Smooth muscle cell (in vitro differentiated cells): ENCODE measurements around the gene MTSS2. TPM values are rescaled to one million over a fixed set of nuclear protein-coding genes. Genes with fewer than 3 reads are reported as not detected.
"Not testable (repeated sequence)": the region's sequence is repeated elsewhere in the genome, so short reads cannot be mapped to it uniquely, and the experiment has no call there.

ENCODE experiments used
- DNase-seq: peaks from one replicate; lab custom pipeline; 2025; ENCODE audit not compliant: unreplicated experiment; lab: John Stamatoyannopoulos, UW
- H2AFZ ChIP-seq: fragments of 200-600 bp; sonication (generic); 2 replicates; pipeline ENCODE4 v1.6.0; 2016; ENCODE audit warnings: antibody characterized with exemption, low read depth, mild to moderate bottlenecking
- H3F3A ChIP-seq: fragments of 200-600 bp; sonication (generic); 2 replicates; pipeline ENCODE4 v1.6.0; 2017; ENCODE audit warnings: antibody characterized with exemption, low read depth
- H3K27ac ChIP-seq: fragments of 200-600 bp; sonication (generic); 2 replicates; pipeline ENCODE4 v1.5.1; 2016; ENCODE audit warnings: low read depth, mild to moderate bottlenecking
- H3K27me3 ChIP-seq: fragments of 200-600 bp; sonication (generic); 2 replicates; pipeline ENCODE4 v1.6.1; 2016; ENCODE audit warnings: low read depth, mild to moderate bottlenecking
- H3K36me3 ChIP-seq: fragments of 200-600 bp; sonication (generic); 2 replicates; pipeline ENCODE4 v1.5.1; 2016; ENCODE audit warnings: low read depth
- H3K4me1 ChIP-seq: fragments of 200-600 bp; sonication (generic); 2 replicates; pipeline ENCODE4 v1.5.1; 2016; ENCODE audit warnings: low read depth
- H3K4me2 ChIP-seq: fragments of 200-600 bp; sonication (generic); 2 replicates; pipeline ENCODE4 v1.6.0; 2016; ENCODE audit warnings: mild to moderate bottlenecking
- H3K4me3 ChIP-seq: fragments of 200-600 bp; sonication (generic); 2 replicates; pipeline ENCODE4 v1.5.1; 2016; ENCODE audit warnings: mild to moderate bottlenecking
- H3K79me2 ChIP-seq: fragments of 200-600 bp; sonication (generic); 2 replicates; pipeline ENCODE4 v1.6.0; 2016; ENCODE audit warnings: low read depth, mild to moderate bottlenecking
- H3K9ac ChIP-seq: fragments of 200-600 bp; sonication (generic); 2 replicates; pipeline ENCODE4 v1.6.0; 2016; ENCODE audit warnings: low read depth
- H3K9me3 ChIP-seq: fragments of 200-600 bp; sonication (generic); replicated peaks from 2 replicates; pipeline ENCODE4 v1.5.1; 2016; ENCODE audit warnings: low read depth
- H4K20me1 ChIP-seq: fragments of 200-600 bp; sonication (generic); 2 replicates; pipeline ENCODE4 v1.6.0; 2016; ENCODE audit warnings: low read depth
- CTCF ChIP-seq: fragments of 200-600 bp; sonication (generic); IDR thresholded peaks from 2 replicates; pipeline ENCODE4 v1.5.1; 2017; ENCODE audit warnings: borderline replicate concordance, mild to moderate bottlenecking, antibody characterized with exemption; ENCODE audit not compliant: insufficient read depth, poor library complexity, severe bottlenecking
- WGBS: methylation state at CpG from one replicate; pipeline ENCODE4 v1.1.7; 2016; ENCODE audit warnings: low lambda C conversion rate; 5-methylcytosine and 5-hydroxymethylcytosine counted together
- polyA plus RNA-seq: library from polyadenylated mRNA; unstranded; fragments of >200 nt; fragmentation: Nextera tagmentation; extraction: Ambion mirVana; gene quantifications from 2 replicates; pipeline ENCODE4 v1.2.1, GENCODE V29; 2016
- total RNA-seq: library from RNA; depleted of rRNA; stranded (reverse); fragments of >200 nt; gene quantifications from 2 replicates; pipeline ENCODE4 v1.2.3, GENCODE V29; 2014

MTSS2 gene
- total and polyA plus RNA-seq, 2 experiments from 2014 or later = 4.2 to 19.5 TPM

DNA sequence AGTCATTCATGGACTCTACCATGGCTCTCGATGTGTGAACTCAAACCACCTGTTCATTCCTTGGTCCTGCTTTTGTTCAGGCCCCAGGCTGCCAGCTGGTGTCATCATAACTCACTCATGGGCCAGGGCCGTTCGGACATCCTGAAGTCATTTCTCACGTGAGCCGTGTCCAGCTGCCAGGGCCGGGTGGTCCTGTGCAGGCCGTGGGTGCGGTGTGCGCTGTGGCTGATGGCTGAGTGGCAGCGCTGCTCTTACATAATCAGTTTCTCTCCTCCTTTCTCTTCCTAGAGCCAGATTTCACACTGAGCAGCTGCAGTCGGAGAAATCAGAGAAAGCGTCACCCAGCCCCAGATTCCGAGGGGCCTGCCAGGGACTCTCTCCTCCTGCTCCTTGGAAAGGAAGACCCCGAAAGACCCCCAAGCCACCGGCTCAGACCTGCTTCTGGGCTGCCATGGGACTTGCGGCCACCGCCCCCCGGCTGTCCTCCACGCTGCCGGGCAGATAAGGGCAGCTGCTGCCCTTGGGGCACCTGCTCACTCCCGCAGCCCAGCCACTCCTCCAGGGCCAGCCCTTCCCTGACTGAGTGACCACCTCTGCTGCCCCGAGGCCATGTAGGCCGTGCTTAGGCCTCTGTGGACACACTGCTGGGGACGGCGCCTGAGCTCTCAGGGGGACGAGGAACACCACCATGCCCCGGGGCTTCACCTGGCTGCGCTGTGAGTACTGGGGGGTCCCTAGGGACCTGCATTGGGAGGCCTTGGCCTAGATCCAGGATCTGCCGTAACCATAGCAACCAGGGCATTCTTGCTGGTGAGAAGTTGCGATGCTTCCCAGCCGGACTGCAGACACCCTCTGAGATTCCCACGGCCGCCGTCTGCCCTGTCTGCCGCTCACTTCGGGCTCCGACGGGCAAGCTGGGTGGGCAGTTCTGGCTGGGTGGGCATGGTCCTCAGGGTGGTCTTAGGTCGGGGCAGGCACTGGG lies 39.3 kb downstream of the MTSS2 start, which contains the start of gene IL34:
Gene IL34, plus strand, starts transcription at position 300 of the 982 bp plus-strand sequence. Its CDS starts 389 bp downstream, at position 689.
- no peak for TF ChIP-seq CTCF
- Histone ChIP-seq H3K79me2 (no peaks in the 10 kb centered on the region), H3K4me2 (no peak within 1 kb of the TSS), H3K27me3 (no peaks in the 10 kb centered on the region), H3K4me3 (no peak within 1 kb of the TSS), H2AFZ (no peak within 1 kb of the TSS), H3K27ac (no peak within 1 kb of the TSS), H3F3A (no peaks in the 10 kb centered on the region), H3K36me3 (no peaks in the 10 kb centered on the region), H3K4me1 (no peaks in the 10 kb centered on the region), H4K20me1 (no peaks in the 10 kb centered on the region), H3K9ac (no peak within 1 kb of the TSS), H3K9me3 (no peaks in the 10 kb centered on the region)
- whole genome bisulfite sequencing = 91% methylated on average over 39 of the region's 39 CpGs
- DNase-seq = no peak

- Histone ChIP-seq H3K36me3 (no peaks in the 10 kb centered on the region), H3K27me3 (no peaks in the 10 kb centered on the region), H3F3A (no peaks in the 10 kb centered on the region), H3K4me2 (no peak overlapping the region), H3K79me2 (no peaks in the 10 kb centered on the region), H3K4me1 (no peaks in the 10 kb centered on the region), H3K4me3 (no peak overlapping the region), H3K27ac (no peak overlapping the region), H3K9me3 (no peaks in the 10 kb centered on the region), H2AFZ (no peak overlapping the region), H4K20me1 (no peaks in the 10 kb centered on the region), H3K9ac (no peak overlapping the region)
- DNase-seq = no peak
- WGBS = 89% methylated on average over 10 of the region's 10 CpGs
- no peak for TF ChIP-seq CTCF
Observed at GRCh38 chr16:70644763-70645597, 40.9 kb downstream of the MTSS2 start.

GRCh38 chr16:70643264-70643663 lies 42.6 kb downstream of the MTSS2 start:
- not testable (repeated sequence) for H3K4me3 ChIP-seq, H3K4me2 ChIP-seq, H3K27ac ChIP-seq, H2AFZ ChIP-seq, H3K79me2 ChIP-seq, H3K4me1 ChIP-seq, H3F3A ChIP-seq, DNase-seq, H3K9me3 ChIP-seq, H3K9ac ChIP-seq, H4K20me1 ChIP-seq, H3K27me3 ChIP-seq, H3K36me3 ChIP-seq
- WGBS = 95% methylated on average over 7 of the region's 7 CpGs

GRCh38 chr16:70642633-70643032 lies 43.2 kb downstream of the MTSS2 start:
- TF ChIP-seq CTCF = no peak
- H3K4me2 ChIP-seq = no peak overlapping the region
- H3F3A ChIP-seq = no peaks in the 10 kb centered on the region
- H3K36me3 ChIP-seq = no peaks in the 10 kb centered on the region
- no peaks in the 10 kb centered on the region for H3K9me3 ChIP-seq
- no peaks in the 10 kb centered on the region for H4K20me1 ChIP-seq
- no peaks in the 10 kb centered on the region for H3K27me3 ChIP-seq
- 97% methylated on average over 1 of the region's 1 CpG for WGBS
- no peak overlapping the region for H3K4me3 ChIP-seq
- peaks cover 3% of the 10 kb centered on the region for H3K4me1 ChIP-seq
- no peaks in the 10 kb centered on the region for H3K79me2 ChIP-seq
- no peak overlapping the region for H3K9ac ChIP-seq
- H3K27ac ChIP-seq = no peak overlapping the region
- no peak for DNase-seq
- no peak overlapping the region for H2AFZ ChIP-seq
